ENCODE data around the gene PLA2G2E. TPM values are rescaled to one million over a fixed set of nuclear protein-coding genes. Genes with fewer than 3 reads are reported as not detected.

PLA2G2E gene
- total and polyA plus RNA-seq, 9 donors, result not detected

DNA sequence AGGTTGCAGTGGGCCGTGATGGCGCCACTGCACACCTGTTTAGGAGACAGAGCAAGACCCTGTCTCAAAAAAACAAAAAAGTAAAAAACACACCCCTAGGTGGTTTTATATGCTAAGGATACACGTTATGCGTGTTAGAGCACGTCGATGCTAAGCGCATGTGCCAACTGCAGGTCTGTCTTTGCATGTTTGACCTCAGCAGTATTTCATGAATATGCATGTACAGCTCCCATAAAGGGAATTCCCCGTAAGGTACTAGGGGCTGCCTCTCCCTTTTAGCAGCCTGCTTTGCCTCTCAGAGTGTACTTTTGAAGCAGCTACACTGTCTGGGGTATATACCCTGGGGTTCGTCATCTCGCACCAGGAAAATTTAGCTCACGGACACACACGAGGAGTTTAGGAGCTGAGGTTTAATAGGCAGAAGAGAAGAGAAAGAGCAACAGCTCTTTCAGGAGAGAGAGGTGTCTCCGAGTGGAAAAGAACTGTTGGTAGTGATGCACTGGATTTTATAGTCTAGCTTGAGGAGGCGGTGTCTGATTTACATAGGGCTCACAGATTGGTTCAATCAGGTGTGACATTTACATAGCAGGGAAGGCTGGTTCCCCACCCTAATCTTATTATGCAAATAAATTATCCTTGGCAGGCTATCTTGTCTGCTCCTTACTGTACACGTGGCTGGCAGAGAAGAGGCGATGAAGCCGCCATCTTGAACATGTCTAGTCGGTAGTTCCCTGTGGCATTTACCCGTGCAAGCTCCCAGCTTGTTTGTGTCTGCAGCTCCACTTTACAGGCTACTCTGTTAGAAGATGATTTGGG is 45.4 kb downstream of the PLA2G2E start:
- H3K4me3 ChIP-seq (ENCODE audit: low read length), result no peak overlapping the region
- no peaks in the 10 kb centered on the region for H3K9me3 ChIP-seq (replicated peaks; ENCODE audit: control insufficient read depth, low read depth, low read length)
- no peak overlapping the region for H3K27ac ChIP-seq (ENCODE audit: low read length)
- peak; percentile 6 for DNase-seq
- H3K27me3 ChIP-seq (ENCODE audit: control insufficient read depth, insufficient read depth, low read length), result peaks cover 6% of the 10 kb centered on the region
- H3K36me3 ChIP-seq (ENCODE audit: control insufficient read depth, insufficient read depth, low read length), result no peaks in the 10 kb centered on the region
- WGBS (ENCODE audit: insufficient coverage), result 68% methylated on average over 14 of the region's 19 CpGs
- peaks cover 2% of the 10 kb centered on the region for H3K4me1 ChIP-seq (ENCODE audit: control insufficient read depth, insufficient read depth, low read length)

DNA sequence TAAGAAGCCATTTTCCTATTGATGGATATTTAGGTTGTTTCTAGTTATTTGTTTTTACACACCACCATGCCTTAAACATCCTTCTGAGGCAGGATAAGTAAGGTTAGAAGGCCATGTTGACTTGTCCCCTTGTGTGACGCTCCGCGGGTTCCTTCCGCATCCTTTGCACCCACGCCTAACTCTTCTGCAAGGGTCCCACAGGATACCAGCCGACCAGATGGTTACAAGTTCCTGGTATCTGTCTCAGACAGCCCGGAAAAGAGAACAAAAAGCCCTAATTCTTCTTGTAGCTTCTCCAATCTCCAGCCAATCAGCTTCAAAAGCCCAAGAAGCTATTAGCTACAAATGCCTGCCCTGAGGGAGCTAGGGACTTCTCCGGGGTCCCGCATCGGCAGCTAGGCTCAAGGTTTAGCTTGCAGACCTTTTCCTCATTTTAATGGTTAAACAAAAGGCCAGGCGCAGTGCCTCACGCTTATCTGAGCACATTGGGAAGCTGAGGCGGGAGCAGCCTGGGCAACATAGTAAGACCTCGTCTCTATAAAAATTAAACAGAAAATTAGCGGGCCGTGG is 46.2 kb downstream of the PLA2G2E start:
- 91% methylated on average over 12 of the region's 16 CpGs for WGBS (ENCODE audit: insufficient coverage)
- no peak overlapping the region for H3K27ac ChIP-seq (ENCODE audit: low read length)
- H3K4me3 ChIP-seq (ENCODE audit: low read length), result no peak overlapping the region
- no peaks in the 10 kb centered on the region for H3K36me3 ChIP-seq (ENCODE audit: control insufficient read depth, insufficient read depth, low read length)
- no peak for DNase-seq
- H3K27me3 ChIP-seq (ENCODE audit: control insufficient read depth, insufficient read depth, low read length), result peaks cover 6% of the 10 kb centered on the region
- H3K9me3 ChIP-seq (replicated peaks; ENCODE audit: control insufficient read depth, low read depth, low read length), result no peaks in the 10 kb centered on the region
- H3K4me1 ChIP-seq (ENCODE audit: control insufficient read depth, insufficient read depth, low read length), result no peaks in the 10 kb centered on the region

GRCh38 chr1:19872190-19872589 is 51.2 kb downstream of the PLA2G2E start:
- peaks cover 8% of the 10 kb centered on the region for H3K27me3 ChIP-seq (ENCODE audit: control insufficient read depth, insufficient read depth, low read length)
- WGBS (ENCODE audit: insufficient coverage), result no CpG with 5 or more reads among the region's 7 CpGs

More at GRCh38 chr1:19872190-19872589, 51.2 kb downstream of the PLA2G2E start:
- Histone ChIP-seq H3K4me1 (ENCODE audit: control insufficient read depth, insufficient read depth, low read length) (no peaks in the 10 kb centered on the region), H3K27ac (ENCODE audit: low read length) (no peak overlapping the region), H3K36me3 (ENCODE audit: control insufficient read depth, insufficient read depth, low read length) (no peaks in the 10 kb centered on the region), H3K9me3 (replicated peaks; ENCODE audit: control insufficient read depth, low read depth, low read length) (no peaks in the 10 kb centered on the region), H3K4me3 (ENCODE audit: low read length) (no peak overlapping the region)
- DNase-seq, result no peak

Other genes starting within 250 kb of the PLA2G2E start
- 2.6 TPM for gene TMCO4, start 123.7 kb downstream of the PLA2G2E start, total RNA-seq
- 1 to 10 TPM; 1.7 to 3.7 (median 2.0) TPM for gene TMCO4, start 123.7 kb downstream of the PLA2G2E start, polyA plus RNA-seq (ENCODE audit: insufficient read depth in 1 of 8, insufficient read length in 8 of 8, low replicate concordance in 1 of 8)
- not detected for gene RNF186, start 108.3 kb downstream of the PLA2G2E start, total RNA-seq
- gene RNF186, start 108.3 kb downstream of the PLA2G2E start, polyA plus RNA-seq (ENCODE audit: insufficient read depth in 1 of 8, insufficient read length in 8 of 8, low replicate concordance in 1 of 8), result under 1 TPM in 2 of 8 donors, not detected in 6; 0.29 to 0.72 TPM
- 6.8 TPM for gene OTUD3, start 41.2 kb downstream of the PLA2G2E start, total RNA-seq
- gene OTUD3, start 41.2 kb downstream of the PLA2G2E start, polyA plus RNA-seq (ENCODE audit: insufficient read depth in 1 of 8, insufficient read length in 8 of 8, low replicate concordance in 1 of 8), result 1 to 10 TPM; 5.1 to 9.3 (median 6.4) TPM
- 0.35 TPM for gene PLA2G2A, start 56.0 kb upstream of the PLA2G2E start, total RNA-seq
- 1 to 10 TPM in 6 of 8 donors, under 1 TPM in 2; 0.54 to 2.4 (median 1.7) TPM for gene PLA2G2A, start 56.0 kb upstream of the PLA2G2E start, polyA plus RNA-seq (ENCODE audit: insufficient read depth in 1 of 8, insufficient read length in 8 of 8, low replicate concordance in 1 of 8)
- gene PLA2G5, start 146.6 kb upstream of the PLA2G2E start, total RNA-seq, result 0.13 TPM
- under 1 TPM in 4 of 8 donors, not detected in 4; 0.10 to 0.28 (median 0.26) TPM for gene PLA2G5, start 146.6 kb upstream of the PLA2G2E start, polyA plus RNA-seq (ENCODE audit: insufficient read depth in 1 of 8, insufficient read length in 8 of 8, low replicate concordance in 1 of 8)
- gene PLA2G2D, start 195.9 kb upstream of the PLA2G2E start, total RNA-seq, result not detected
- under 1 TPM in 1 of 8 donors, not detected in 7; 0.05 TPM for gene PLA2G2D, start 195.9 kb upstream of the PLA2G2E start, polyA plus RNA-seq (ENCODE audit: insufficient read depth in 1 of 8, insufficient read length in 8 of 8, low replicate concordance in 1 of 8)
- not detected for gene PLA2G2F, start 215.7 kb upstream of the PLA2G2E start, total RNA-seq
- gene PLA2G2F, start 215.7 kb upstream of the PLA2G2E start, polyA plus RNA-seq (ENCODE audit: insufficient read depth in 1 of 8, insufficient read length in 8 of 8, low replicate concordance in 1 of 8), result not detected

Measured in muscle of leg (tissue), 11 donors.